Measurements from ENCODE around the gene SLCO2A1.

SLCO2A1 gene

GRCh38 chr3:133944641-133945380, 84.9 kb downstream of the SLCO2A1 start:
- no peak for FAIRE-seq

- FAIRE-seq, result no peak
These were observed 85.5 kb downstream of the SLCO2A1 start for GRCh38 chr3:133944181-133944580.

- no peak for FAIRE-seq
These were observed 86.0 kb downstream of the SLCO2A1 start for GRCh38 chr3:133943639-133944141.

GRCh38 chr3:133943031-133943535, 86.6 kb downstream of the SLCO2A1 start:
- no peak for FAIRE-seq

GRCh38 chr3:133941415-133941821, 88.3 kb downstream of the SLCO2A1 start:
- FAIRE-seq, result no peak

GRCh38 chr3:133940536-133940935, 89.2 kb downstream of the SLCO2A1 start:
- no peak for FAIRE-seq

GRCh38 chr3:133939463-133939835, 90.3 kb downstream of the SLCO2A1 start:
- no peak for FAIRE-seq

- FAIRE-seq, result no peak
These were observed 90.8 kb downstream of the SLCO2A1 start for GRCh38 chr3:133938770-133939462.

- no peak for FAIRE-seq
These were observed 91.7 kb downstream of the SLCO2A1 start for GRCh38 chr3:133937756-133938601.

GRCh38 chr3:133937061-133937686, 92.6 kb downstream of the SLCO2A1 start:
- no peak for FAIRE-seq

- FAIRE-seq, result no peak
These were observed 93.6 kb downstream of the SLCO2A1 start for GRCh38 chr3:133935843-133936769.

GRCh38 chr3:133934996-133935842, 94.5 kb downstream of the SLCO2A1 start:
- no peak for FAIRE-seq

GRCh38 chr3:133934073-133934970, 95.4 kb downstream of the SLCO2A1 start:
- FAIRE-seq, result no peak

- FAIRE-seq, result no peak
These were observed 96.4 kb downstream of the SLCO2A1 start for GRCh38 chr3:133933097-133934024.

- no peak for FAIRE-seq
These were observed 97.7 kb downstream of the SLCO2A1 start for GRCh38 chr3:133932009-133932408.

- FAIRE-seq, result no peak
These were observed 98.6 kb downstream of the SLCO2A1 start for GRCh38 chr3:133931084-133931483.

- FAIRE-seq, result peak; percentile 93
These were observed 99.3 kb downstream of the SLCO2A1 start for GRCh38 chr3:133930341-133930933.
